SU-DHL-6 (cell line): ENCODE data around the gene RFC2.
A peak's percentile ranks its signal among the peaks of the same experiment; 100 is the strongest.

ENCODE experiments used
- H2AFZ ChIP-seq: fragments of 200-600 bp; sonication (generic); 2 replicates; pipeline ENCODE4 v1.6.1; 2014; ENCODE audit warnings: low read depth, mild to moderate bottlenecking, moderate library complexity, mixed read lengths, antibody characterized with exemption, low read length; ENCODE audit not compliant: severe bottlenecking
- H3F3A ChIP-seq: fragments of 200-600 bp; shearing (Covaris generic); 2 replicates; pipeline ENCODE4 v1.6.0; 2016; ENCODE audit warnings: antibody characterized with exemption, mild to moderate bottlenecking; ENCODE audit not compliant: insufficient read depth
- H3K27ac ChIP-seq: fragments of 200-600 bp; sonication (generic); 2 replicates; pipeline ENCODE4 v1.5.1; 2016; ENCODE audit warnings: low read depth, mild to moderate bottlenecking, low read length, moderate library complexity, mixed read lengths
- H3K27me3 ChIP-seq: fragments of 200-600 bp; sonication (generic), shearing (Covaris generic); 2 replicates; pipeline ENCODE4 v1.6.0; 2014; ENCODE audit warnings: mild to moderate bottlenecking, low read length
- H3K36me3 ChIP-seq: fragments of 200-600 bp; sonication (generic); 2 replicates; pipeline ENCODE4 v1.6.1; 2014; ENCODE audit warnings: mild to moderate bottlenecking, low read length, mixed read lengths
- H3K4me2 ChIP-seq: fragments of 300-600, 200-600 bp; shearing (Covaris generic), sonication (generic); 2 replicates; pipeline ENCODE4 v1.6.0; 2014; ENCODE audit warnings: low read length, low read depth, mild to moderate bottlenecking; ENCODE audit not compliant: poor library complexity, severe bottlenecking
- H3K4me3 ChIP-seq: fragments of 200-600 bp; sonication (generic); 2 replicates; pipeline ENCODE4 v1.5.1; 2014; ENCODE audit warnings: antibody characterized with exemption, low read length, mild to moderate bottlenecking, mixed read lengths; ENCODE audit not compliant: insufficient read depth, poor library complexity, severe bottlenecking
- H3K79me2 ChIP-seq: fragments of 200-600 bp; sonication (generic); 2 replicates; pipeline ENCODE4 v1.6.1; 2014; ENCODE audit warnings: mild to moderate bottlenecking, low read length, moderate library complexity; ENCODE audit not compliant: insufficient read depth
- H3K9ac ChIP-seq: fragments of 200-600 bp; sonication (generic); 2 replicates; pipeline ENCODE4 v1.7.0; 2014; ENCODE audit warnings: mild to moderate bottlenecking, low read length
- H3K9me2 ChIP-seq: fragments of 200-600 bp; sonication (generic); replicated peaks from 2 replicates; pipeline ENCODE4 v1.6.1; 2014; ENCODE audit warnings: low read length; ENCODE audit not compliant: insufficient read depth
- H3K9me3 ChIP-seq: fragments of 200-600 bp; sonication (generic); 2 replicates; pipeline ENCODE4 v1.6.1; 2014; ENCODE audit warnings: low read length, mixed read lengths; ENCODE audit not compliant: insufficient read depth
- H4K20me1 ChIP-seq: fragments of 200-600 bp; sonication (generic); 2 replicates; pipeline ENCODE4 v1.6.1; 2014; ENCODE audit warnings: low read depth, mild to moderate bottlenecking, antibody characterized with exemption, low read length, moderate library complexity, mixed read lengths
- CTCF ChIP-seq: fragments of 200-600 bp; sonication (generic); IDR thresholded peaks from one replicate; pipeline ENCODE4 v1.5.1; 2017; ENCODE audit warnings: antibody characterized with exemption, mild to moderate bottlenecking, low read length, moderate library complexity; ENCODE audit not compliant: insufficient read depth, poor library complexity, severe bottlenecking
- EZH2phosphoT487 ChIP-seq: fragments of 200-600 bp; sonication (generic), shearing (Covaris generic); conservative IDR thresholded peaks from 2 replicates; pipeline ENCODE4 v1.6.1; 2018; ENCODE audit warnings: mild to moderate bottlenecking, antibody characterized with exemption, low read length, moderate library complexity, mixed read lengths

The RFC2 gene

GRCh38 chr7:74269757-74270277 is 15.6 kb upstream of the RFC2 start:
- H3K79me2 ChIP-seq, result no peaks in the 10 kb centered on the region
- TF ChIP-seq CTCF, result no peak
- no peak for TF ChIP-seq EZH2phosphoT487
- no peaks in the 10 kb centered on the region for H4K20me1 ChIP-seq
- peak overlapping the region; percentile 97 for H3K4me2 ChIP-seq
- no peaks in the 10 kb centered on the region for H3K9me3 ChIP-seq
- H3K9me2 ChIP-seq, result no peaks in the 10 kb centered on the region
- H3F3A ChIP-seq, result peaks cover 3% of the 10 kb centered on the region; the same call in 1 of the 2 replicates
- no peak overlapping the region; the same call in 1 of the 2 replicates for H3K9ac ChIP-seq
- no peak overlapping the region for H3K27ac ChIP-seq
- H3K27me3 ChIP-seq, result no peaks in the 10 kb centered on the region
- H2AFZ ChIP-seq, result peak overlapping the region; percentile 94
- H3K36me3 ChIP-seq, result no peaks in the 10 kb centered on the region
- peak overlapping the region; percentile 75 for H3K4me3 ChIP-seq

DNA sequence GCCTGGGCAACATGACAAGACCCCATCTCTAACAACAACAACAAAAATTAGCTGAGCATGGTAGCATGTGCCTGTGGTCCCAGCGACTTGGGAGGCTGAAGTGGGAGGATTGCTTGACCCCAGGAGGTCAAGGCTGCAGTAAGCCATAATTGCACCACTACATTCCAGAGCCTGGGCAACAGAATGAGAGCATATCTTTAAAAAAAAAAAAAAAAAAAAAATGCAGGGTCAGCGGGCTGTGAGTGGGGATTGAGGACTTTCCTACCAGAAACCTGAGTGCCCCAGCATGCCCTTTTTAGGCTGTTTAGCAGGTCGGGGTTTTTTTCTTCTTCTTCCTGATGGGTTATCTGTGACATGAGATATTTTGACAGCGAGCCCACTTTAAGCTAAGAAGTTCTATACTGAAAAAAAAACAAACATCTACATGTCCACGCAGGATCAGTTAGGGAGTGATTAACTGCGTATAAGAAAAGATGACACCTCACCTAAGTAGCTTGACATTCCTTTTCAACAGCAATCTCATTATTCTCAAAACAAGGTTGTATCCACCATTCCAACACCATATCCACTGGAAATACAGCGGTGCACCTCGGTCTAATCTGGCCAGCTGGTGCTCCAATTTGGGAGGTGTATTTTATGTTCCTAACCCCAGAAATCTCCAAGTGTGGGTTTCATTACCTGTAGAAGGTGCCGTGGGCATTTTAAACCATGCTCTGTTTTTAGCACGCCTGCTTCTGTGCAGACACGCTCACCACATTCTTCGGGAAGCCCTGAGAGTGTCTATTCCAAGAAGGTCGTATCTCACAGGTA is 13.8 kb upstream of the RFC2 start:
- H3K4me3 ChIP-seq, result no peak overlapping the region
- H3K27ac ChIP-seq, result no peak overlapping the region
- TF ChIP-seq CTCF (no peak), EZH2phosphoT487 (no peak)
- H3K9me3 ChIP-seq, result no peaks in the 10 kb centered on the region
- no peak overlapping the region for H2AFZ ChIP-seq
- H3K27me3 ChIP-seq, result no peaks in the 10 kb centered on the region
- H4K20me1 ChIP-seq, result no peaks in the 10 kb centered on the region
- H3F3A ChIP-seq, result peaks cover 3% of the 10 kb centered on the region; the same call in 1 of the 2 replicates
- H3K36me3 ChIP-seq, result no peaks in the 10 kb centered on the region
- H3K79me2 ChIP-seq, result no peaks in the 10 kb centered on the region
- no peak overlapping the region for H3K9ac ChIP-seq
- H3K4me2 ChIP-seq, result no peak overlapping the region
- H3K9me2 ChIP-seq, result no peaks in the 10 kb centered on the region

DNA sequence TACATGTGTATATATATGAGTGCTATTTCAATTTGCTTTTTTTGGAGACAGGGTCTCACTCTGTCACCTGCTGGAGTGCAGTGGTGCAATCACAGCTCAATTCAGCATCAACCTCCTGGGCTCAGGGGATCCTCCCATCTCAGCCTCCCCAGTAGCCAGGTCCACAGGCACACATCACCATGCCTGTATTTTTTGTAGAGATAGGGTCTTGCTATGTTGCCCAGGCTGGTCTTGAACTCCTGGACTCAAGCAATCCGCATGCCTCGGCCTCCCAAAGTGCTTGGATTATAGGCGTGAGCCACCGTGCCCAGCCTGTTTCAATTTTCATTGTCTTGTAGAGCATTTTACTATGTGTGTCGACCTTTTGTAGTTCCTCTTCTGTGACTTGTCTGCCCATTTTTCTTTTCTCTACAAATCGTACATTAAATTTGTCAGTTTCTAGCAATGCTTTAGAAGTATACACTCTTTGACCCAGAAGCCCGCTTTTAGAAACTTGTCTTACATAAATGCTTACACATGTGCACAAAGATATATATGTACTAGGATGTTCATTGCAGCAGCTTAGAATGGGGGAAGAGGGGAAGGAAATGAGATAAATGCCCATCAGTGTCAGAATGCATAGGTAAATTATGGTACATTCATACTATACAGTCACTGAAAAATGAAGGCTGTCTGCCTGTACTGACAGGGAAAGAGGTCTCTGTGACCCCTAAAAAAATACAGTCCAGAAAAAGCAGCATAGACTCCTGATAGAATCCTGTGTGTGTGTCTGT is 12.2 kb upstream of the RFC2 start:
- peaks cover 3% of the 10 kb centered on the region; the same call in 1 of the 2 replicates for H3F3A ChIP-seq

More for the DNA sequence above, 12.2 kb upstream of the RFC2 start:
- no peaks in the 10 kb centered on the region for H3K9me2 ChIP-seq
- H3K27me3 ChIP-seq, result no peaks in the 10 kb centered on the region
- TF ChIP-seq EZH2phosphoT487, result no peak
- no peak for TF ChIP-seq CTCF
- H3K9ac ChIP-seq, result no peak overlapping the region
- H3K79me2 ChIP-seq, result no peaks in the 10 kb centered on the region
- H3K9me3 ChIP-seq, result no peaks in the 10 kb centered on the region
- no peaks in the 10 kb centered on the region for H4K20me1 ChIP-seq
- no peak overlapping the region for H3K4me2 ChIP-seq
- no peak overlapping the region for H3K27ac ChIP-seq
- no peak overlapping the region for H2AFZ ChIP-seq
- H3K4me3 ChIP-seq, result no peak overlapping the region
- no peaks in the 10 kb centered on the region for H3K36me3 ChIP-seq
